ENCODE results near the gene TRAPPC13. TPM values are rescaled to one million over a fixed set of nuclear protein-coding genes. Genes with fewer than 3 reads are reported as not detected.

TRAPPC13 gene
- total RNA-seq, 1 donor from 2014 or later = 16.3 TPM

GRCh38 chr5:65630981-65631380, 6.2 kb downstream of the TRAPPC13 start:
- peaks cover 10% of the 10 kb centered on the region for H4K20me1 ChIP-seq (ENCODE audit: insufficient read depth, low read length)
- no peaks in the 10 kb centered on the region for H3K27me3 ChIP-seq (ENCODE audit: insufficient read depth, low read length)
- H2AFZ ChIP-seq (ENCODE audit: low read depth, low read length) = no peak overlapping the region
- H3K27ac Mint-ChIP-seq (ENCODE audit: unreplicated experiment) = no peak overlapping the region
- peaks cover 2% of the 10 kb centered on the region for H3K4me1 ChIP-seq (ENCODE audit: insufficient read depth, low read length)
- H3K4me3 ChIP-seq (ENCODE audit: insufficient read depth, low read depth, low read length) = no peak overlapping the region
- DNase-seq (ENCODE audit: low read depth) (no peak), FAIRE-seq (no peak)
- H3K36me3 Mint-ChIP-seq (ENCODE audit: low read depth, unreplicated experiment) = peaks cover 5% of the 10 kb centered on the region
- no peaks in the 10 kb centered on the region for H3K9me3 ChIP-seq (ENCODE audit: insufficient read depth, low read depth, low read length)
- H3K36me3 ChIP-seq (ENCODE audit: insufficient read depth, low read length) = peaks cover 11% of the 10 kb centered on the region
- no peaks in the 10 kb centered on the region for H3K4me1 Mint-ChIP-seq (ENCODE audit: low read depth, unreplicated experiment)
- no peak overlapping the region for H3K4me2 ChIP-seq (ENCODE audit: low read length)
- peaks cover 66% of the 10 kb centered on the region for H3K79me2 ChIP-seq (ENCODE audit: insufficient read depth, low read length)
- H3K9me3 Mint-ChIP-seq (ENCODE audit: unreplicated experiment) = no peaks in the 10 kb centered on the region
- no peak overlapping the region for H3K9ac ChIP-seq (ENCODE audit: low read length)
- TF ChIP-seq EZH2 (IDR thresholded peaks at IDR 0.05; ENCODE audit: insufficient read depth, low read length) = no peak
- TF ChIP-seq, protein P1, sequence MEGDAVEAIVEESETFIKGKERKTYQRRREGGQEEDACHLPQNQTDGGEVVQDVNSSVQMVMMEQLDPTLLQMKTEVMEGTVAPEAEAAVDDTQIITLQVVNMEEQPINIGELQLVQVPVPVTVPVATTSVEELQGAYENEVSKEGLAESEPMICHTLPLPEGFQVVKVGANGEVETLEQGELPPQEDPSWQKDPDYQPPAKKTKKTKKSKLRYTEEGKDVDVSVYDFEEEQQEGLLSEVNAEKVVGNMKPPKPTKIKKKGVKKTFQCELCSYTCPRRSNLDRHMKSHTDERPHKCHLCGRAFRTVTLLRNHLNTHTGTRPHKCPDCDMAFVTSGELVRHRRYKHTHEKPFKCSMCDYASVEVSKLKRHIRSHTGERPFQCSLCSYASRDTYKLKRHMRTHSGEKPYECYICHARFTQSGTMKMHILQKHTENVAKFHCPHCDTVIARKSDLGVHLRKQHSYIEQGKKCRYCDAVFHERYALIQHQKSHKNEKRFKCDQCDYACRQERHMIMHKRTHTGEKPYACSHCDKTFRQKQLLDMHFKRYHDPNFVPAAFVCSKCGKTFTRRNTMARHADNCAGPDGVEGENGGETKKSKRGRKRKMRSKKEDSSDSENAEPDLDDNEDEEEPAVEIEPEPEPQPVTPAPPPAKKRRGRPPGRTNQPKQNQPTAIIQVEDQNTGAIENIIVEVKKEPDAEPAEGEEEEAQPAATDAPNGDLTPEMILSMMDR (IDR thresholded peaks at IDR 0.05; ENCODE audit: insufficient read depth, low read depth, low read length) = no peak
- no peak overlapping the region for H3K4me3 Mint-ChIP-seq (ENCODE audit: unreplicated experiment)
- no peak overlapping the region for H3K27ac ChIP-seq (ENCODE audit: low read depth, low read length)
- no peaks in the 10 kb centered on the region for H3K27me3 Mint-ChIP-seq (ENCODE audit: low read depth, unreplicated experiment)

- Histone ChIP-seq H3K4me3 (ENCODE audit: insufficient read depth, low read depth, low read length) (no peak overlapping the region), H2AFZ (ENCODE audit: low read depth, low read length) (no peak overlapping the region), H3K4me1 (ENCODE audit: insufficient read depth, low read length) (no peaks in the 10 kb centered on the region), H3K27ac (ENCODE audit: low read depth, low read length) (no peak overlapping the region), H4K20me1 (ENCODE audit: insufficient read depth, low read length) (no peaks in the 10 kb centered on the region), H3K36me3 (ENCODE audit: insufficient read depth, low read length) (peaks cover 10% of the 10 kb centered on the region), H3K4me2 (ENCODE audit: low read length) (no peak overlapping the region), H3K79me2 (ENCODE audit: insufficient read depth, low read length) (no peaks in the 10 kb centered on the region), H3K9me3 (ENCODE audit: insufficient read depth, low read depth, low read length) (no peaks in the 10 kb centered on the region), H3K27me3 (ENCODE audit: insufficient read depth, low read length) (no peaks in the 10 kb centered on the region), H3K9ac (ENCODE audit: low read length) (no peak overlapping the region)
- H3K27me3 Mint-ChIP-seq (ENCODE audit: low read depth, unreplicated experiment) = no peaks in the 10 kb centered on the region
- peaks cover 12% of the 10 kb centered on the region for H3K36me3 Mint-ChIP-seq (ENCODE audit: low read depth, unreplicated experiment)
- no peaks in the 10 kb centered on the region for H3K4me1 Mint-ChIP-seq (ENCODE audit: low read depth, unreplicated experiment)
- DNase-seq (ENCODE audit: low read depth) (no peak), FAIRE-seq (no peak)
- no peaks in the 10 kb centered on the region for H3K9me3 Mint-ChIP-seq (ENCODE audit: unreplicated experiment)
- no peak overlapping the region for H3K27ac Mint-ChIP-seq (ENCODE audit: unreplicated experiment)
- TF ChIP-seq, protein P1 (IDR thresholded peaks at IDR 0.05; ENCODE audit: insufficient read depth, low read depth, low read length) = no peak
- TF ChIP-seq EZH2 (IDR thresholded peaks at IDR 0.05; ENCODE audit: insufficient read depth, low read length) = no peak
- no peak overlapping the region for H3K4me3 Mint-ChIP-seq (ENCODE audit: unreplicated experiment)
Observed at GRCh38 chr5:65640240-65640639, 15.4 kb downstream of the TRAPPC13 start.

DNA sequence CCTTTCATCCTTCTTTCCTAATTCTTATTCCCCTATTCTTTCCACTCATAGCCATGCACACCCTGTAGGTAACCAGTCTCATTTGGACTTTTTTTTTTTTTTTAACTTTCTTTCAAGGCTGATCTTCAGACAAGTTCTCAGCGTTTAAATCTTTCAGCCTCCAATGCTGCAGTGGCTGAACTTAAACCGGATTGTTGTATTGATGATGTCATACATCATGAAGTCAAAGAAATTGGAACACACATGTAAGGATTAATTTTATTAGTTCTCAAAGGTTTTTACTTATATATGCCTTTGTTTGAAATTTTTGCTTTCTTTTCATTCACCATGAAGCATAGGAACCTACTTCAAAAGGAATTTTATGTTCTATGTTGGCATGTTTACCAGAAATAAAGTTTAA, 22.1 kb downstream of the TRAPPC13 start:
- Histone ChIP-seq H3K27ac (ENCODE audit: low read depth, low read length) (no peak overlapping the region), H3K36me3 (ENCODE audit: insufficient read depth, low read length) (peaks cover 6% of the 10 kb centered on the region), H3K4me3 (ENCODE audit: insufficient read depth, low read depth, low read length) (no peak overlapping the region), H3K4me2 (ENCODE audit: low read length) (no peak overlapping the region), H3K9ac (ENCODE audit: low read length) (no peak overlapping the region), H3K9me3 (ENCODE audit: insufficient read depth, low read depth, low read length) (no peaks in the 10 kb centered on the region), H3K4me1 (ENCODE audit: insufficient read depth, low read length) (no peaks in the 10 kb centered on the region), H4K20me1 (ENCODE audit: insufficient read depth, low read length) (no peaks in the 10 kb centered on the region), H3K79me2 (ENCODE audit: insufficient read depth, low read length) (no peaks in the 10 kb centered on the region), H2AFZ (ENCODE audit: low read depth, low read length) (no peak overlapping the region), H3K27me3 (ENCODE audit: insufficient read depth, low read length) (no peaks in the 10 kb centered on the region)
- Mint-ChIP-seq H3K9me3 (ENCODE audit: unreplicated experiment) (no peaks in the 10 kb centered on the region), H3K27ac (ENCODE audit: unreplicated experiment) (no peak overlapping the region), H3K27me3 (ENCODE audit: low read depth, unreplicated experiment) (no peaks in the 10 kb centered on the region), H3K36me3 (ENCODE audit: low read depth, unreplicated experiment) (no peaks in the 10 kb centered on the region), H3K4me1 (ENCODE audit: low read depth, unreplicated experiment) (no peaks in the 10 kb centered on the region), H3K4me3 (ENCODE audit: unreplicated experiment) (no peak overlapping the region)
- FAIRE-seq (no peak), DNase-seq (ENCODE audit: low read depth) (no peak)
- TF ChIP-seq, protein P1 (IDR thresholded peaks at IDR 0.05; ENCODE audit: insufficient read depth, low read depth, low read length) = no peak
- no peak for TF ChIP-seq EZH2 (IDR thresholded peaks at IDR 0.05; ENCODE audit: insufficient read depth, low read length)

Measured in astrocyte (in vitro differentiated cells and primary cell).